Measurements from ENCODE around the gene GRM2.

- TF ChIP-seq CTCF (IDR thresholded peaks at IDR 0.05; ENCODE audit: low read length), result no peak
- no peak for TF ChIP-seq EZH2 (optimal IDR thresholded peaks at IDR 0.05; ENCODE audit: low read depth, low read length)
Measured at GRCh38 chr3:51673802-51674654, 32.8 kb upstream of the GRM2 start.

Measured in MM.1S (cell line).